Kidney (tissue), 14 donors: ENCODE results near the gene KCNA10. TPM values are rescaled to one million over a fixed set of nuclear protein-coding genes. Genes with fewer than 3 reads are reported as not detected.

ENCODE experiments used
- DNase-seq, 5 donors: peaks; one replicate each; pipeline ENCODE4 v3.0.0-alpha.2; 2013 to 2020
- FAIRE-seq: peaks from 2 replicates; lab custom pipeline; 2012; peaks lifted over from hg19 to GRCh38; lab: Jason Lieb, UNC
- H3K27ac ChIP-seq, 2 donors: one replicate each; pipeline ENCODE4 v1.7.0; 2013; ENCODE audit warnings: low read depth in 2 of 2, low read length in 2 of 2, inconsistent platforms in 1 of 2
- H3K27me3 ChIP-seq: one replicate; pipeline ENCODE4 v1.7.1; 2013; ENCODE audit warnings: low read length, inconsistent platforms; ENCODE audit not compliant: control insufficient read depth, insufficient read depth
- H3K36me3 ChIP-seq, 3 donors: one replicate each; pipeline versions ENCODE4 v1.7.0 to v1.7.1; 2013; ENCODE audit warnings: low read length in 3 of 3, control low read depth in 1 of 3, inconsistent platforms in 1 of 3; ENCODE audit not compliant: insufficient read depth in 3 of 3, control insufficient read depth in 2 of 3
- H3K4me1 ChIP-seq, 3 donors: one replicate each; pipeline versions ENCODE4 v1.7.0 to v1.7.1; 2013; ENCODE audit warnings: low read length in 3 of 3, inconsistent platforms in 1 of 3, low read depth in 1 of 3; ENCODE audit not compliant: control insufficient read depth in 2 of 3, insufficient read depth in 2 of 3
- H3K4me3 ChIP-seq, 3 donors: one replicate each; pipeline versions ENCODE4 v1.7.0 to v1.8.1; 2013; ENCODE audit warnings: low read length in 3 of 3, control low read depth in 1 of 3, inconsistent platforms in 1 of 3
- H3K9ac ChIP-seq, 3 donors: one replicate each; pipeline versions ENCODE4 v1.7.0 to v1.7.1; 2013; ENCODE audit warnings: low read length in 3 of 3, control low read depth in 1 of 3, inconsistent platforms in 1 of 3
- H3K9me3 ChIP-seq, 3 donors: one replicate each; pipeline versions ENCODE4 v1.7.0 to v1.7.1; 2013; ENCODE audit warnings: low read length in 3 of 3, control low read depth in 1 of 3, inconsistent platforms in 1 of 3; ENCODE audit not compliant: control insufficient read depth in 2 of 3, insufficient read depth in 1 of 3
- CTCF ChIP-seq: IDR thresholded peaks from 3 replicates; pipeline ENCODE4 v1.5.1; 2012; ENCODE audit warnings: mild to moderate bottlenecking, moderate library complexity, borderline replicate concordance; ENCODE audit not compliant: insufficient read depth; ENCODE audit errors: extremely low read depth
- intact Hi-C: fragments of 100-400 bp; cut with DNase I; formaldehyde crosslinking; loops from one replicate; pipeline ENCODE4 v1.11.1; 2022
- polyA plus RNA-seq: library from polyadenylated mRNA; stranded (reverse); fragments of 350-450 nt; fragmentation: Illumina TruSeq; extraction: RNeasy Lipid Tissue Mini Kit (QIAGEN cat#74804); gene quantifications from one replicate; pipeline ENCODE4 v1.2.3, GENCODE V29; 2014; ENCODE audit warnings: low read depth, low replicate concordance; ENCODE audit not compliant: insufficient read depth
- total RNA-seq: library from RNA; stranded (reverse); fragmentation: NEBNext Ultra II Directional; extraction: Animal tissue kit (Norgen Biotek cat#: 25700); gene quantifications from one replicate; pipeline ENCODE4 v1.2.1, GENCODE V29; 2021
- donor health status: control.
- donor health status: control.
- donor health status: control.
- donor health status: control.
- donor health status: control.
- donor health status: DM: yes; HTN: yes; CAD: no.
- donor health status: Normal renal cell carcinoma (clear cell type).

Gene KCNA10
- total and polyA plus RNA-seq, 2 donors from 2014 or later, result not detected

GRCh38 chr1:110545492-110545891, 26.5 kb upstream of the KCNA10 start:
- intact Hi-C loops, result no loop called here
- DNase-seq, result no peak

GRCh38 chr1:110544753-110545152, 25.8 kb upstream of the KCNA10 start:
- H3K4me3 ChIP-seq, result no peak overlapping the region

More at GRCh38 chr1:110545492-110545891, 26.5 kb upstream of the KCNA10 start:
- Histone ChIP-seq H3K9ac (no peak overlapping the region), H3K27me3 (no peaks in the 10 kb centered on the region), H3K27ac (no peak overlapping the region), H3K4me1 (no peaks in the 10 kb centered on the region), H3K36me3 (no peaks in the 10 kb centered on the region), H3K4me3 (no peak overlapping the region), H3K9me3 (no peaks in the 10 kb centered on the region)
- FAIRE-seq, result no peak
- TF ChIP-seq CTCF, result no peak

DNA sequence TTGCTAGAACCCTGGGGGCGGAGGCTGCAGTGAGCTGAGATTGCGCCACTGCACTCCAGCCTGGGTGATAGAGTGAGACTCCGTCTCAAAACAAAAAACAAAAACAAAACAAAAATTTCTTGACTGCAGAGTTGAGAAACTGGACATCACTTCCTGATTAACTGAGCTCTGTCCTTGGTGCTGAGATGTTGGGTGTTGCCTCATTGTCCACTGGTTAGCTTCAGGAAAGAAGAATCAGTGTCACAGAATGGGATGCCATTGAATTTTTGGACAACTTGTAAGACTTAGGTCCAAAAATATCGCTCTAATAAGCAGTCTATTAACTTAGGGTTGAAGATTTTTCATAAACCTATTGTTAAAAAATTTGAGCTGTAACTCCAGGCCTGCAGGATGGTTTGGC, 23.8 kb upstream of the KCNA10 start:
- H3K4me3 ChIP-seq, result no peak overlapping the region
- no peaks in the 10 kb centered on the region for H3K36me3 ChIP-seq
- no peaks in the 10 kb centered on the region for H3K4me1 ChIP-seq
- peak in 2 of 5 donors; percentile 51 to 83 for DNase-seq
- no peaks in the 10 kb centered on the region for H3K9me3 ChIP-seq
- no peak overlapping the region for H3K27ac ChIP-seq
- TF ChIP-seq CTCF, result no peak
- no peak overlapping the region for H3K9ac ChIP-seq
- no peak for FAIRE-seq
- intact Hi-C loops, result no loop called here
- H3K27me3 ChIP-seq, result no peaks in the 10 kb centered on the region

More at GRCh38 chr1:110544753-110545152, 25.8 kb upstream of the KCNA10 start:
- no peak for TF ChIP-seq CTCF
- no peak overlapping the region for H3K27ac ChIP-seq
- no peak for DNase-seq
- FAIRE-seq, result no peak
- intact Hi-C loops, result no loop called here
- no peak overlapping the region for H3K9ac ChIP-seq
- no peaks in the 10 kb centered on the region for H3K9me3 ChIP-seq
- no peaks in the 10 kb centered on the region for H3K27me3 ChIP-seq
- H3K4me1 ChIP-seq, result no peaks in the 10 kb centered on the region
- H3K36me3 ChIP-seq, result no peaks in the 10 kb centered on the region

DNA sequence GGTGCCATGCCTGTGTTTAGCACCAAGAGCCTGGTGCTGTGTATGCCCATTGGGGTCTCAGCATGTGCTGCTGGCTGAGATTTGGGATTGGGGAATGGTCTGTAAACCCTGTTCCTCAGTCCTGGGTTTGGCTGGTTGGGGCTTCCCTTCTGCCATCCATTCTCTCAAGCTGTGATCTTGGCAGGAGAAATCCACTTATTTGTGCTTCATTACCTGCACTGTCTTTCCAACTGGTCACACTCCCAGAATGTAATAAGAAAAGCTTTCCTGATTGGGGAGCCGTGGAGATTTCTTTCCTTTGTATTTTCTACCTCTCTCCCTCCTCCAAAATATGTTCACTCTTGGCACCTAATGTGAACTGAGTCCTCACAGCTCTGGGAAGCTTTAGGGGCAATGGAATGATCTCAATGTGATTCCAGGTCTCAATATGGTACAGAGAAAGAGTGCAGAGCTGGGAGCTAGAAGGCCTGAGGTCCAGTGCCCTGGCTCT, 23.0 kb upstream of the KCNA10 start:
- Histone ChIP-seq H3K4me3 (no peak overlapping the region), H3K9me3 (no peaks in the 10 kb centered on the region), H3K27ac (no peak overlapping the region), H3K9ac (no peak overlapping the region), H3K36me3 (no peaks in the 10 kb centered on the region), H3K27me3 (no peaks in the 10 kb centered on the region), H3K4me1 (no peaks in the 10 kb centered on the region)
- no peak for TF ChIP-seq CTCF
- FAIRE-seq (no peak), DNase-seq (no peak)
- intact Hi-C loops, result no loop called here
